LNCAP (cell line): Measurements from ENCODE around the gene SUPT6H.

ENCODE experiments used
- TF ChIP-seq, protein P1 (sequence below): fragments of 450-650 bp; IDR thresholded peaks from 2 replicates; pipeline ENCODE4 v1.5.1; 2017; ENCODE audit warnings: mild to moderate bottlenecking

Gene SUPT6H

DNA sequence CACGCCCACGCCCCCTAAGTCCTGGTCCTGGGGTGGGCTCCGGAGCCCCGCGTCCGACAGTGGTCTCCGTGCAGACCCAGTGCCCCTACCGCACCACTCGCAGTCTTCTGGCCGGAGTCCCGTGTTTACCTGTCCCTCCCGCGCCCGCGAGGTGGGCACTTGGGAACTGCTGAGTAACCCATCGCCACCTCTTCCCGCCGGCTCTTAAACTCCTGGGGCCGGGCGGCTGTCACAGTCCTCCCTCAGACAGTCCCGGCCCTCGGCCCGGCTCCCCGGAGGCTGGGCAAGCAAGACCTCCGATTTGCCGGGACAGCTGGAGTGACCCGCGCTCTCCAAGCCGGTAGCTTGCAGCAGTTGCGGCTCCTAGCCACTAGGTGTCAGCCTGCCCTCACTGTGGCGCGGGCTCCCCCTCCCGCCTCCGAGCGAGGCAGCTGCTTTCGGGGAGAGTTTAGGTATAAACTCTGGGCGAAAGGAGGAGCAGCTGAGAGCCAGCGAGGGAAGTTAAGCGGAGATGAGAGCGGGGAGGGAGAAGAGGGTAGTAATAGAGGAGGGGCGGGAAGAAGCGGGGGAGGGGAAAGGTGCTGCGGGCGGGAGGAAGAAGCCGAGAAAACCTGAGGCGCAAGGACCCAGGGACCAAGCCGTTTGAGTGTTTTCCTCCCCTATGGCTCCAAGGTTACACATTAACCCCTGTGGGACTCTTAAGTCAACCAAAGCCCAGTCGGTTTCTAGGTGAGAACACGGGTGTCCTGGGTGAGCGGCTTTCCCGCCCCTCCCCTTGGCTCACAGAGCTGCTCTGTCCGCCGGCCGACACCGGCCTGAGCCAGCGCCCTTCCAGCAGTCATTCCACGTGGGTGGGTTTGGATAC lies 64.9 kb downstream of the SUPT6H start:
- TF ChIP-seq, protein P1, sequence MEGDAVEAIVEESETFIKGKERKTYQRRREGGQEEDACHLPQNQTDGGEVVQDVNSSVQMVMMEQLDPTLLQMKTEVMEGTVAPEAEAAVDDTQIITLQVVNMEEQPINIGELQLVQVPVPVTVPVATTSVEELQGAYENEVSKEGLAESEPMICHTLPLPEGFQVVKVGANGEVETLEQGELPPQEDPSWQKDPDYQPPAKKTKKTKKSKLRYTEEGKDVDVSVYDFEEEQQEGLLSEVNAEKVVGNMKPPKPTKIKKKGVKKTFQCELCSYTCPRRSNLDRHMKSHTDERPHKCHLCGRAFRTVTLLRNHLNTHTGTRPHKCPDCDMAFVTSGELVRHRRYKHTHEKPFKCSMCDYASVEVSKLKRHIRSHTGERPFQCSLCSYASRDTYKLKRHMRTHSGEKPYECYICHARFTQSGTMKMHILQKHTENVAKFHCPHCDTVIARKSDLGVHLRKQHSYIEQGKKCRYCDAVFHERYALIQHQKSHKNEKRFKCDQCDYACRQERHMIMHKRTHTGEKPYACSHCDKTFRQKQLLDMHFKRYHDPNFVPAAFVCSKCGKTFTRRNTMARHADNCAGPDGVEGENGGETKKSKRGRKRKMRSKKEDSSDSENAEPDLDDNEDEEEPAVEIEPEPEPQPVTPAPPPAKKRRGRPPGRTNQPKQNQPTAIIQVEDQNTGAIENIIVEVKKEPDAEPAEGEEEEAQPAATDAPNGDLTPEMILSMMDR: peak; percentile 99

DNA sequence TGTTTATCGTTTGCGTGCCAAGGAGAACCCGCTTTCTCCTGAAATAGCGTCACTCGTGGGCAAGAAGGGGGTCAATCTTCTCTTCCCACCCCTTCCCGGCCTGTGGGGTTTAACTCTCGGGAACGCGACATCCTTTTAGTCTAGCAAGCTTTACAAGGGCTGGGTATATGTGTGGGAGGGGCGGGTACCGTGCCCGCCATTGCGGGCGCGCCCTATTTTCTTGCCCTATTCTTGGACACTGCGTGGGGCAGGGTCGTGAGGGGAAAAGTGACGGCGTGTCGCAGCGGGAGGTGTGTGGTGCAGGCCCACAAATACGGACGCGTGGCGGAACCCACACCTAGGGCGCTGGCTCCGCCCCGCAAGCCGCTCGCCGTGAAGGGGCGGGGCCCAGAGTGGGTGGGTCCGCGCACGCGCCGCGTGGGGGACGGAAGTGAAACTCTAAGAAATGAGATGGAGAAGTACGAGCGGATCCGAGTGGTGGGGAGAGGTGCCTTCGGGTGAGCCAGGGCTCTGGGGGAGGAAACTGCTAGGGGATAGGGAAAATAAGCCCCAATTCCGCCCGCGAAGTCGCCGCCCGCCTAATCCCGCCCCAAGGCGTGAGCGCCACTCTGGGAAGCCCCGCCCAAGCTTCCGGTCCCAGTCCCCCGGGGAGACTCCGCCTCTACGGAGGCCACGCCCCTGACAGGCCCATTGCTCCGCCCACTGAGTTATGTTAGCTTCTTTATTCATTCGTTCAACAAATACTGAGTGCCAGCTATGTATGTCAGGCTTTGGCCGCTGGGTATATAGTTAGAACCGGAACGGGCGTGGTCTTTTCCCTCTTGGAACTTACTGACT lies 66.6 kb downstream of the SUPT6H start, which contains the start of gene NEK8:
Gene NEK8, plus strand, starts transcription at position 425 of the 837 bp plus-strand sequence. Its CDS starts 26 bp downstream, at position 451.
- TF ChIP-seq, protein P1: no peak

DNA sequence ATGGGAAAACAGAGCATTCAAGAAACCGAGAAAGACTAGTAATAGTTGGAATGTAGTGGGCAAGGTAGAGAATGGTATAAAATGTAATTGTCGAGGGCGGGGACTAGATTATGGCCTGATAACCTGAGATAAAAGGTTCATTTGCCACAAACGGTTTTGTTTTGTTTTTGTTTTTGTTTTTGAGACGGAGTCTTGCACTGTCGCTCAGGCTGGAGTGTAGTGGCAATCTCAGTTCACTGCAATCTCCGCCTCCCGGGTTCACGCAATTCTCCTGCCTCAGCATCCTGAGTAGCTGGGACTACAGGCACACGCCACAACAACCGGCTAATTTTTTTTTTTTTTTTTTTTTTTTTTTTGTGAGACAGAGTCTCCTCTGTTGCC lies 67.9 kb downstream of the SUPT6H start:
- TF ChIP-seq, protein P1: no peak

DNA sequence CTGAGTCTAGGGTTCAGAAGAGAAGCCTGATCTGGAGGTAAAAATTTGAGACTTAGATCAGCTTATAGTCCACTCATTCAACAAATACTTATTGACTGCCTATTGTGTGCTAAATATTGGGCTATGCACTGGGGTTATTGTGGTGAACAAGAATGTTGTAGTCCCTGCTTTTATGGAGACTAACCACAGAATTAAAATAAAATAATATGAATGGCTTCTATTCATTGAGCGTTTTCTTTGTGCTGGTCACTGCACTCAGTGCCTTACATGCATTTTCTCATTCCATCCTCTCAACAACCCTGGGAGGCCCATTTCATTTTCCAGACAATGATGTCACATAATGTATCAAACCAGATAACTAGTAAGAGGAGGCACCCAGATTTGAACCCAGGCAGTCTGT lies 71.3 kb downstream of the SUPT6H start:
- TF ChIP-seq, protein P1: no peak

DNA sequence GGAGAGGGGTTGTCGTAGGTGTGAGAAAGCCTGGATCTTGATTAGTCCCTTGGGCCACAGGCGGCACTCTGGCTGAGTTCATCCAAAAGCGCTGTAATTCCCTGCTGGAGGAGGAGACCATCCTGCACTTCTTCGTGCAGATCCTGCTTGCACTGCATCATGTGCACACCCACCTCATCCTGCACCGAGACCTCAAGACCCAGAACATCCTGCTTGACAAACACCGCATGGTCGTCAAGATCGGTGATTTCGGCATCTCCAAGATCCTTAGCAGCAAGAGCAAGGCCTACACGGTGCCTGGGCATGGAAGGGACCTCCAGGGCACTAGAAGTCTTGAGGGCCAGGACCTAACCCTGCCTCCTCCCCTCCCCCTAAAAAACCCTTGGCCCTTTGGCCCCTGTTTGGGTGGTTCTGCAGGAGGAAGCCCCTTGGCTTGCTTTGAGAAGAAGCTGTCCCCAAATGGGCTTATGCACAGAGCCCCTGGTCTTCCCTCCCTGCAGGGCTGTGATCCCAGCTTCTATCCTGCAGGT lies 72.8 kb downstream of the SUPT6H start:
- TF ChIP-seq, protein P1: no peak

DNA sequence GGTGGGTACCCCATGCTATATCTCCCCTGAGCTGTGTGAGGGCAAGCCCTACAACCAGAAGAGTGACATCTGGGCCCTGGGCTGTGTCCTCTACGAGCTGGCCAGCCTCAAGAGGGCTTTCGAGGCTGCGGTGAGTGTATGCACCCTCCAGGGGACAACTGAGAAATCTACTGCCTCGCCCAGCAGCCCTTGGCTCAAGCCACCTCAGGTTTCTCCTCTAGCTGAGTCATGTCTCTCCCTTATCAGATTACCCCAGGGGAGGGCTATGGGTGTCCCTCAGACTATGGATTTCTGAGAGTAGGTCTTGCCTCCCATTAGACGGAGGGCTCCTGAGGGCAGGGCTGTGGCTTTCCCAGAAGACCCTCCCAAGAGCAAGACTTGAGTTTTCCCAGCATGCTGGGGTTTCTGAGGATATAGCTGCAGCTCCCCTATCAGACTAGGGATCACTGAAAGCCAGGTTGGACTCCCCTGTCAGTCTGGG lies 73.3 kb downstream of the SUPT6H start:
- TF ChIP-seq, protein P1: no peak

DNA sequence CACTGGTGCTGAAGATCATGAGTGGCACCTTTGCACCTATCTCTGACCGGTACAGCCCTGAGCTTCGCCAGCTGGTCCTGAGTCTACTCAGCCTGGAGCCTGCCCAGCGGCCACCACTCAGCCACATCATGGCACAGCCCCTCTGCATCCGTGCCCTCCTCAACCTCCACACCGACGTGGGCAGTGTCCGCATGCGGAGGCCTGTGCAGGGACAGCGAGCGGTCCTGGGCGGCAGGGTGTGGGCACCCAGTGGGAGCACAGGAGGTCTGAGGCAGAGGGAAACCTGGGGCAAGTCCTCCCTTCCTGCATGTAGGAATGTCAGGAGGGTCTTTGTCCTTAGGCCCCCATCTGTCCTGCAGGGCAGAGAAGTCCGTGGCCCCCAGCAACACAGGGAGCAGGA lies 75.3 kb downstream of the SUPT6H start:
- TF ChIP-seq, protein P1: no peak
